HG03571 (cell line): ENCODE measurements around the gene CRYBB1.

ENCODE experiments used
- ATAC-seq: cut with Tn5 transposase; IDR thresholded peaks from one replicate; pipeline ENCODE4 v1.9.1; 2021; ENCODE audit not compliant: unreplicated experiment

Gene CRYBB1

GRCh38 chr22:26617271-26618199, at the start of gene CRYBB1:
TSS of gene CRYBB1 (minus strand) at chr22:26618027. CDS start at chr22:26616319, 1,708 bp downstream.
- no peak for ATAC-seq

- ATAC-seq, result no peak
Observed at GRCh38 chr22:26667140-26667539, 49.3 kb upstream of the CRYBB1 start.

GRCh38 chr22:26665813-26666231, 48.0 kb upstream of the CRYBB1 start:
- ATAC-seq, result no peak

GRCh38 chr22:26663374-26663923, 45.6 kb upstream of the CRYBB1 start:
- no peak for ATAC-seq

- ATAC-seq, result no peak
Observed at GRCh38 chr22:26662160-26662559, 44.3 kb upstream of the CRYBB1 start.

GRCh38 chr22:26660961-26661578, 43.2 kb upstream of the CRYBB1 start:
- no peak for ATAC-seq

- no peak for ATAC-seq
Observed at GRCh38 chr22:26660356-26660755, 42.5 kb upstream of the CRYBB1 start.

- peak; percentile 40 for ATAC-seq
Observed at GRCh38 chr22:26658671-26659478, 41.0 kb upstream of the CRYBB1 start.

GRCh38 chr22:26658161-26658560, 40.3 kb upstream of the CRYBB1 start:
- ATAC-seq, result no peak

GRCh38 chr22:26656891-26657851, 39.3 kb upstream of the CRYBB1 start, which contains the start of gene MIAT:
TSS of gene MIAT (plus strand) at chr22:26657588.
- ATAC-seq, result no peak

GRCh38 chr22:26651815-26652214, 34.0 kb upstream of the CRYBB1 start:
- no peak for ATAC-seq

GRCh38 chr22:26650722-26651421, 33.0 kb upstream of the CRYBB1 start:
- no peak for ATAC-seq

GRCh38 chr22:26648528-26649388, 30.9 kb upstream of the CRYBB1 start:
- no peak for ATAC-seq

- no peak for ATAC-seq
Observed at GRCh38 chr22:26648011-26648497, 30.2 kb upstream of the CRYBB1 start.

- no peak for ATAC-seq
Observed at GRCh38 chr22:26646158-26646557, 28.3 kb upstream of the CRYBB1 start.

- no peak for ATAC-seq
Observed at GRCh38 chr22:26643418-26644100, 25.7 kb upstream of the CRYBB1 start.
